ENCODE results near the gene IQCF6.

IQCF6 gene

GRCh38 chr3:51779137-51779536 lies at the start of gene IQCF6:
Gene IQCF6 (minus strand): TSS chr3:51779237. CDS start chr3:51779224, 13 bp downstream.
- H3K4me3 ChIP-seq (ENCODE audit: low read depth, low read length) = no peak within 1 kb of the TSS
- TF ChIP-seq, protein P1, sequence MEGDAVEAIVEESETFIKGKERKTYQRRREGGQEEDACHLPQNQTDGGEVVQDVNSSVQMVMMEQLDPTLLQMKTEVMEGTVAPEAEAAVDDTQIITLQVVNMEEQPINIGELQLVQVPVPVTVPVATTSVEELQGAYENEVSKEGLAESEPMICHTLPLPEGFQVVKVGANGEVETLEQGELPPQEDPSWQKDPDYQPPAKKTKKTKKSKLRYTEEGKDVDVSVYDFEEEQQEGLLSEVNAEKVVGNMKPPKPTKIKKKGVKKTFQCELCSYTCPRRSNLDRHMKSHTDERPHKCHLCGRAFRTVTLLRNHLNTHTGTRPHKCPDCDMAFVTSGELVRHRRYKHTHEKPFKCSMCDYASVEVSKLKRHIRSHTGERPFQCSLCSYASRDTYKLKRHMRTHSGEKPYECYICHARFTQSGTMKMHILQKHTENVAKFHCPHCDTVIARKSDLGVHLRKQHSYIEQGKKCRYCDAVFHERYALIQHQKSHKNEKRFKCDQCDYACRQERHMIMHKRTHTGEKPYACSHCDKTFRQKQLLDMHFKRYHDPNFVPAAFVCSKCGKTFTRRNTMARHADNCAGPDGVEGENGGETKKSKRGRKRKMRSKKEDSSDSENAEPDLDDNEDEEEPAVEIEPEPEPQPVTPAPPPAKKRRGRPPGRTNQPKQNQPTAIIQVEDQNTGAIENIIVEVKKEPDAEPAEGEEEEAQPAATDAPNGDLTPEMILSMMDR (IDR thresholded peaks at IDR 0.05; ENCODE audit: borderline replicate concordance, insufficient read depth, low read depth, low read length) = no peak

- TF ChIP-seq, protein P1 (IDR thresholded peaks at IDR 0.05; ENCODE audit: borderline replicate concordance, insufficient read depth, low read depth, low read length) = no peak
- H3K4me3 ChIP-seq (ENCODE audit: low read depth, low read length) = no peak overlapping the region
These were observed 49.3 kb upstream of the IQCF6 start for GRCh38 chr3:51828297-51828696.

DNA sequence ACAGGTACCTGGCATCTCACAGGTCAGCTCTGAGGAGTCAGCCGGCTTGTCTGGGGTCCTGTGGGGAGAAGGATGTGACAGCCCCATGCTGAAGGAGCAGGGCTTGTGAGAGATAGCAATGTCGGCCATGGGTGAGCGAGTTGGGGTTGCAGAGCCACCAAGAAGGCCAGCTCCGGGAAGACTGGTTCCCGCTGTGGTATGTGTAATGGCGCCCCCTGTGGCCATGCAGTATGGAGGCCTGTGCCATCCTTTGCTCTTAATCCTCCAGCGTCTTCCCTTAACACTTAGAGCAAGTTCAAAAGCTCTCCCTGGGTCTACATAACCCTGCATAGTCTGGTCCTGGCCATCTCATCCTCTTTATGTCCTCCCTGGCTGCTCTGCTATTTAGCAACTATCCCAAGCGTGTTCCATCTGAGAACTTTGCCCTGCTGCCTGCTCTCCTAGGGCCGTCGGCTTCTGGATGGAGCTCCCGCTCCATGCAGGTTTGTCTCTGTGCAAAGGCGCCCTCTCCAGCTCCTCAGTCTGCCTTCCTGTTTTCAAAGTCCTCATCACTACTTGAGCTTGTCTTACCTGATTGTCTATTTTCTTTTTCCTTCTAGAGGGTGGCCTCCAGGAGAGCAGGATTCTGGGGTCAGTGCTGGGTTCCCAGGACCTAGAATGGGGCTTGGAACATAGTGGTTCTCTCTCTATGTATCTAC lies 40.8 kb upstream of the IQCF6 start:
- TF ChIP-seq, protein P1 (IDR thresholded peaks at IDR 0.05; ENCODE audit: borderline replicate concordance, insufficient read depth, low read depth, low read length) = peak; percentile 61
- no peak overlapping the region for H3K4me3 ChIP-seq (ENCODE audit: low read depth, low read length)

- no peak overlapping the region for H3K4me3 ChIP-seq (ENCODE audit: low read depth, low read length)
- TF ChIP-seq, protein P1 (IDR thresholded peaks at IDR 0.05; ENCODE audit: borderline replicate concordance, insufficient read depth, low read depth, low read length) = no peak
These were observed 40.1 kb upstream of the IQCF6 start for GRCh38 chr3:51819151-51819550.

DNA sequence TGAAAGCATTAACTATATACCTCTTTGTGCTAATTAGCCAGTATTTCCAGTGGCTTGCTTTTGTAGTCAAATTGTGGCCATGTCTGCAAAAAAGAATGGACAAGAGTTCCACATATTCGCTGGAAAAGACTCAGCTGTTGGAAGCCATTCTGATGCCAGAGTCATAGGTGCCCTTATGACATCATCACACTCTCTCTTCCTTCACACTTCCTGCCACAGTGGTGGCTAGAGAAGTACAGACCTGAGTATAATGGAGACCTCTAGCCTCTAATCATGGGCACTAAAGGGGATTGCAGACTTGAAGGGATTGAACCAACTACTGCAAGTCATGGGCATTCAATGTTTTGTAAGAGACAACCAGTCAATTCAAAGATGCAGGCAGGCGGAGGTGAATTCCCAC lies 38.3 kb upstream of the IQCF6 start:
- no peak overlapping the region for H3K4me3 ChIP-seq (ENCODE audit: low read depth, low read length)
- TF ChIP-seq, protein P1 (IDR thresholded peaks at IDR 0.05; ENCODE audit: borderline replicate concordance, insufficient read depth, low read depth, low read length) = no peak

- TF ChIP-seq, protein P1 (IDR thresholded peaks at IDR 0.05; ENCODE audit: borderline replicate concordance, insufficient read depth, low read depth, low read length) = no peak
- no peak overlapping the region for H3K4me3 ChIP-seq (ENCODE audit: low read depth, low read length)
These were observed 37.7 kb upstream of the IQCF6 start for GRCh38 chr3:51816723-51817122.

DNA sequence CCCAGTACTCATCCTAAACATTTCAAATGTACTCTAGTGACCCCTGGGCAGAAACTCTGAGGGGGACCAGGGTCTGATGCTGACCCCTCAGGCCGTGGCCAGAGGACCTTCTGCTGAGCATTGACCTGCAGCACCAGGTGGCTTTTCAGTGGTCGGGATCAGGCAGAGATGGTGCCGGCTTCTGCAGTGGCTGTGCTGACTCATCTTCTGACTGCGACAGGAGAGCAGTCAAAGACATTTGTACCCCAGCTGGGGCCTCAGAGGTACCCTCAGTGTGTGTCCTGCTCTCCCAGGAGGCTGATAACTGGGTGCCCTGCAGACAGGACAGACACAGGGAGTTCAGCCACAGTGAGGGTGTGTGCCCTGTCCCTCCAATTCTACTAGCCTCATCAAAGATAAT lies 36.6 kb upstream of the IQCF6 start:
- TF ChIP-seq, protein P1 (IDR thresholded peaks at IDR 0.05; ENCODE audit: borderline replicate concordance, insufficient read depth, low read depth, low read length) = no peak
- no peak overlapping the region for H3K4me3 ChIP-seq (ENCODE audit: low read depth, low read length)

Measured in GM12875 (cell line).